Cardiac septum (tissue), 1 donor: ENCODE results near the gene EDA. TPM values are rescaled to one million over a fixed set of nuclear protein-coding genes. Genes with fewer than 3 reads are reported as not detected.
"Not testable (repeated sequence)": the region's sequence is repeated elsewhere in the genome, so short reads cannot be mapped to it uniquely, and the experiment has no call there.

ENCODE experiments used
- DNase-seq: peaks from one replicate; pipeline ENCODE4 v3.0.0-alpha.2; 2020; ENCODE audit warnings: low spot score
- intact Hi-C: fragments of 100-400 bp; cut with DNase I; formaldehyde crosslinking; loops from one replicate; pipeline ENCODE4 v1.14.0; 2022
- total RNA-seq: library from RNA; stranded (reverse); fragmentation: NEBNext Ultra II Directional; extraction: Animal tissue kit (Norgen Biotek cat#: 25700); gene quantifications from one replicate; pipeline ENCODE4 v1.2.1, GENCODE V29; 2021
- donor health status: DM: no; HTN: no; CAD: no.

Gene EDA
- total RNA-seq, 1 donor from 2014 or later: 5.9 TPM

GRCh38 chrX:69724307-69724706 lies 108.4 kb downstream of the EDA start:
- no peak for DNase-seq
- intact Hi-C loops: no loop called here

GRCh38 chrX:69740317-69740716 lies 124.4 kb downstream of the EDA start:
- intact Hi-C loops: no loop called here
- no peak for DNase-seq

GRCh38 chrX:69741721-69742120 lies 125.8 kb downstream of the EDA start:
- intact Hi-C loops: no loop called here
- DNase-seq: no peak

- intact Hi-C loops: no loop called here
- no peak for DNase-seq
These were observed 130.1 kb downstream of the EDA start for GRCh38 chrX:69746051-69746450.

GRCh38 chrX:69748055-69748454 lies 132.1 kb downstream of the EDA start:
- intact Hi-C loops: no loop called here
- no peak for DNase-seq

- intact Hi-C loops: no loop called here
These were observed 144.2 kb downstream of the EDA start for GRCh38 chrX:69759921-69760625.

GRCh38 chrX:69761633-69762032 lies 145.7 kb downstream of the EDA start:
- intact Hi-C loops: no loop called here
- DNase-seq: no peak

More at GRCh38 chrX:69759921-69760625, 144.2 kb downstream of the EDA start:
- no peak for DNase-seq

GRCh38 chrX:69762340-69762739 lies 146.4 kb downstream of the EDA start:
- no peak for DNase-seq
- intact Hi-C loops: no loop called here

- intact Hi-C loops: no loop called here
These were observed 177.5 kb downstream of the EDA start for GRCh38 chrX:69793260-69793935.

GRCh38 chrX:69795702-69796101 lies 179.8 kb downstream of the EDA start:
- no peak for DNase-seq
- intact Hi-C loops: no loop called here

More at GRCh38 chrX:69793260-69793935, 177.5 kb downstream of the EDA start:
- DNase-seq: no peak

GRCh38 chrX:69807400-69807799 lies 191.5 kb downstream of the EDA start:
- DNase-seq: no peak
- intact Hi-C loops: no loop called here

- intact Hi-C loops: no loop called here
- no peak for DNase-seq
These were observed 192.5 kb downstream of the EDA start for GRCh38 chrX:69808375-69808774.

- intact Hi-C loops: no loop called here
- DNase-seq: no peak
These were observed 197.8 kb downstream of the EDA start for GRCh38 chrX:69813677-69814076.

- DNase-seq: no peak
- intact Hi-C loops: no loop called here
These were observed 199.2 kb downstream of the EDA start for GRCh38 chrX:69815063-69815462.

- intact Hi-C loops: no loop called here
- DNase-seq: no peak
These were observed 199.6 kb downstream of the EDA start for GRCh38 chrX:69815519-69815918.

- DNase-seq: no peak
- intact Hi-C loops: no loop called here
These were observed 228.7 kb downstream of the EDA start for GRCh38 chrX:69844636-69845035.

- DNase-seq, intact Hi-C loops: not testable (repeated sequence)
These were observed 244.1 kb downstream of the EDA start for GRCh38 chrX:69859999-69860398.

GRCh38 chrX:69876221-69876620 lies 260.3 kb downstream of the EDA start:
- intact Hi-C loops: no loop called here
- DNase-seq: no peak

- DNase-seq: no peak
These were observed 268.3 kb downstream of the EDA start for GRCh38 chrX:69884210-69884609.

GRCh38 chrX:69896046-69896445 lies 280.1 kb downstream of the EDA start:
- DNase-seq: no peak
- intact Hi-C loops: no loop called here

More at GRCh38 chrX:69884210-69884609, 268.3 kb downstream of the EDA start:
- intact Hi-C loops: no loop called here

GRCh38 chrX:69900491-69900890 lies 284.6 kb downstream of the EDA start:
- intact Hi-C loops: no loop called here
- DNase-seq: no peak
